Cardiac septum (tissue), 1 donor: ENCODE data around the gene PGGHG. TPM values are rescaled to one million over a fixed set of nuclear protein-coding genes. Genes with fewer than 3 reads are reported as not detected.
"Not testable (repeated sequence)": the region's sequence is repeated elsewhere in the genome, so short reads cannot be mapped to it uniquely, and the experiment has no call there.

Experiments used
- DNase-seq: peaks from one replicate; pipeline ENCODE4 v3.0.0-alpha.2; 2020; ENCODE audit warnings: low spot score
- intact Hi-C: fragments of 100-400 bp; cut with DNase I; formaldehyde crosslinking; loops from one replicate; pipeline ENCODE4 v1.14.0; 2022
- total RNA-seq: library from RNA; stranded (reverse); fragmentation: NEBNext Ultra II Directional; extraction: Animal tissue kit (Norgen Biotek cat#: 25700); gene quantifications from one replicate; pipeline ENCODE4 v1.2.1, GENCODE V29; 2021
- donor health status: DM: no; HTN: no; CAD: no.

Gene PGGHG
- total RNA-seq, 1 donor from 2014 or later, result 11.0 TPM

DNA sequence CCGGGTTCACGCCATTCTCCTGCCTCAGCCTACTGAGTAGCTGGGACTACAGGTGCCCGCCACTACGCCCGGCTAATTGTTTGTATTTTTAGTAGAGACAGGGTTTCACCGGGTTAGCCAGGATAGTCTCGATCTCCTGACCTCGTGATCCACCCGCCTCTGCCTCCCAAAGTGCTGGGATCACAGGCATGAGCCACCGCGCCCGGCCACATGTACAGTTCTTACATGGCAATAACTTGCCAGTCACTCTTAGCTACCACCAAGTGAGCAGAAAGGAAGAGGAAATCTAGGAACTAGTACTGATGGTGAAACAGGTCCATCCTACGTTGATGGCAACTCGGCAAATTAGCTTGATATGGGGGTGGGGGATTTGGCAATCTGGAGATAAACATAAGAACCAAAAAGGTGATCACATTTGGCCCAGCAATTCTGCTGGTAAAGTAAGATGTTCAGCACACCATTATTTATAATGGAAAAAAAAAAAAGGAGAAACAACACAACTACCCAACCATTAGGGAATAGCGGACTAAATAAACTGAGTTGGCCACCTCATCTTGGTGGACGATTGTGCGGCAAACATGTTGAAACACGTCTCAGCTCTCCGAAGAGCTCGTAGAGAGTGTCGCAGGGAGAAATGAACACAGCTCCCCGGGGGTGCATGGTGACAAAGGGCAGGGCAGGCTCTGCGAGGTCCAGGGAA lies 5.4 kb upstream of the PGGHG start:
- DNase-seq, result no peak
- intact Hi-C loops, result no loop called here

- intact Hi-C loops, result no loop called here
- no peak for DNase-seq
Measured at GRCh38 chr11:284105-285020, 4.6 kb upstream of the PGGHG start.

DNA sequence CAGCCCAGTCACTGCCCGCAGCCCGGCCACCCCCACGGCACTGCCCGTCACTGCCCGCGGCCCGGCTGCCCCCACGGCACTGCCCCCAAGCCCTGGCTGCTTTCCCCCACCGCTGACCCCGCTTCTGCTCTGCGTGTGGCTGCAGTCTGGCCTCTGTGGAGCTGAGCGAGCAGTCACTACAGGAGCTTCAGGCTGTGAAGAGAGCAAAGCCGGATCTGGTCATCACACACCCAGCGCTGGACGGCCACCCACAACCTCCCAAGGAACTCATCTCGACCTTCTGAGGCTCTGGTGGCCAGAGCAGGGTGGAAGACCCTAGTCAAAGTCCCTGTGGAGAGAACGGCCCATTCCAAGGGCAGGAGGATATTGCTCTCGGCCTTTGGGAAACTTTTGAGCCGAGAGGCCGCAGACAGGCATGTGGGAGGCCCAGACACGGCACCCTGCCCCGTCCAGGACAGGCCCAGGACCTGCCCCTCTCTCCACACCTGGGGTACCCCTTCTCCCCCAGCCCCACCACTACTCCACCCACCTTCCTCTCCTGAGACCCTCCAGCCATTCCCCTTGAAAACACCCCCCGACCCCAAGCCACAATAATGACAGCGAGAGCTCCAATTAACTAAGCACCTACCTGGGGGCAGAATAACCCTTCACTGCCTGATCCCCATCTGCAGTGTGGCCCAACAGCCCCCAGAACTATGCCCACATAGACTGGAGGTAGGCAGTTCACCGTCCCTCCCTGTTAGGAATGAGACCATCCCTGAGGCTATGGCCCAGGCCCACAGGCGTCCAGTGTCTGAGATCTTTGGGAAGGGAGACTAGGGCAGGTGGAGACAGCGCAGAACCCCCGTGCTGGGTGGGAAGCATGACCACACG lies 3.7 kb upstream of the PGGHG start:
- DNase-seq, result no peak
- intact Hi-C loops, result no loop called here

DNA sequence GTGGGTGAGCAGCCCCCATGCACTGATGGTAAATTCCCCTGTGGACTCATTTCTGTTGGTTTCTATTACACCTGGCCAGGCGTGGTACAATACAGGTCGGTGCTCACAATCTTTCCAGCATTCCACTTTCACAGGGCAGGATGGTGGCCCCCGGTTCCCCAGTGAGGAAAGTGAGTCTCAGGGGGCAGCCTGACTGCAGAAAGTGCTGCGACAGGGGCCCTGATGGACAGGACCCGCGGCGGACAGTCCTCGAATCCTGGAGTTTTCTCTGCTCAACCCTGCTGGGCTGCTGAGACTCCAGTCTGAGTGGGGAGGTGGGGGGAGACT lies 3.1 kb upstream of the PGGHG start:
- DNase-seq, result no peak
- intact Hi-C loops, result no loop called here

DNA sequence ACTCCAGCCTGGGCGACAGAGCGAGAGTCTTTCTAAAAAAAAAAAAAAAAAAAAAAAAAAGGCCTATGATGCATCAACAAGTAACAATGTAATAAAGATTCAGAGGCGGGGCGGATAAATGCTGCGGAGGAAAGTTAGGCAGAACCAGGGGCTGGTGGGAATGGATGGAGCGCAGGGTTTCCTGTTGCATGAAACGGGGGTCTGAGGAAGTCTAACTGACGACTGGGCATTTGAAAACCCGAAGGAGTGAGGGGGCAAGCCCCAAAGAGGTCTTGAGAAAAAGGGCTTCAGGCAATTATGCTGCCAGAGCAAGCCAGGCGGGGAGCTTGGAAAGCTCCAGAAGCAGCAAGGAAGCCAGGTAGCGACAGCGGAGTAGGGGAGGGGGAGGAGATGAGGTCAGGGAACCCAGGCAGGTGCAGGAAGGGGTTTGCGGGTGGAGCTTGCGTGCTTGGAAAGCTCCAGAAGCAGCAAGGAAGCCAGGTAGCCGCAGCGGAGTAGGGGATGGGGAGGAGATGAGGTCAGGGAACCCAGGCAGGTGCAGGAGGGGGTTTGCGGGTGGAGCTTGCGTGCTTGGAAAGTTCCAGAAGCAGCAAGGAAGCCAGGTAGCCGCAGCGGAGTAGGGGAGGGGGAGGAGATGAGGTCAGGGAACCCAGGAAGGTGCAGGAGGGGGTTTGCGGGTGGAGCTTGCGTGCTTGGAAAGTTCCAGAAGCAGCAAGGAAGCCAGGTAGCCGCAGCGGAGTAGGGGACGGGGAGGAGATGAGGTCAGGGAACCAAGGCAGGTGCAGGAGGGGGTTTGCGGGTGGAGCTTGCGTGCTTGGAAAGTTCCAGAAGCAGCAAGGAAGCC lies 1.7 kb upstream of the PGGHG start:
- DNase-seq, intact Hi-C loops: not testable (repeated sequence)

- intact Hi-C loops, result no loop called here
- peak; percentile 77 for DNase-seq
Measured at GRCh38 chr11:287821-288477, 977 bp upstream of the PGGHG start.

- intact Hi-C loops, result no loop called here
- no peak for DNase-seq
Measured at GRCh38 chr11:289398-289711, 429 bp downstream of the PGGHG start.

DNA sequence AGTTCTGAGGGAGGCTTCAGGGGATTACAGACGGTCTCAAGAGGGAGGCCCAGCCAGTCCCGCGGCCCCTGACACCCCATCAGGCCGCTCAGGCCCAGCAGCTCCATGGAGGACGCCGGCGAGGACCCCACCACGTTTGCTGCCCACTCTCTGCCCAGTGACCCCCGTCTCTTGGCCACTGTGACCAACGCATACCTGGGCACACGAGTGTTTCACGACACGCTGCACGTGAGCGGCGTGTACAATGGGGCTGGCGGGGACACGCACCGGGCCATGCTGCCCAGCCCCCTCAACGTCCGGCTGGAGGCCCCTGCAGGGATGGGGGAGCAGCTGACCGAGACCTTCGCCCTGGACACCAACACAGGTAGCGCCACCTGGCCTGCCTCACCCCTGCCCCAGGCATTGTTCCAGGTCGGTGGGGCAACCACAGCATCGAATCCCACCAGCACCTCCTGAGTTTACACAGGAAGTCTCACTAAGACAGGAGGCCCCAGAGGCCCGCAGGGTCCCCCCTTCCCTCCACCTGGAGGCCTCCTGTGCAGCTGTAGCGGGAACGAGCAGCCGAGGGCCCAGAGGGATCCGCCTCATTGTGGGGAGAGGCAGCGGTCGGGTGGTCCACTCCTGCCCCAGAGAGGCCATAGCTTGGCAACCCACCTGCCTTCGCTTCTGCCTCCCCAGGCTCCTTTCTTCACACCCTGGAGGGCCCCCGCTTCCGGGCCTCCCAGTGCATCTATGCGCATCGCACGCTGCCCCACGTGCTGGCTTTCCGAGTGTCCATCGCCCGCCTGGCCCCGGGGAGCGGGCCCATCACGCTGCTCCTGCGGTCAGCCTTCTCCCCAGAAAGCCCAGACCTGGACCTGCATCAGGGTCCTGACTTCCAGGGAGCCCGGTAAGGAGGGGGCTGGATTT lies 1.0 kb downstream of the PGGHG start:
- intact Hi-C loops, result no loop called here
- peak; percentile 59 for DNase-seq

DNA sequence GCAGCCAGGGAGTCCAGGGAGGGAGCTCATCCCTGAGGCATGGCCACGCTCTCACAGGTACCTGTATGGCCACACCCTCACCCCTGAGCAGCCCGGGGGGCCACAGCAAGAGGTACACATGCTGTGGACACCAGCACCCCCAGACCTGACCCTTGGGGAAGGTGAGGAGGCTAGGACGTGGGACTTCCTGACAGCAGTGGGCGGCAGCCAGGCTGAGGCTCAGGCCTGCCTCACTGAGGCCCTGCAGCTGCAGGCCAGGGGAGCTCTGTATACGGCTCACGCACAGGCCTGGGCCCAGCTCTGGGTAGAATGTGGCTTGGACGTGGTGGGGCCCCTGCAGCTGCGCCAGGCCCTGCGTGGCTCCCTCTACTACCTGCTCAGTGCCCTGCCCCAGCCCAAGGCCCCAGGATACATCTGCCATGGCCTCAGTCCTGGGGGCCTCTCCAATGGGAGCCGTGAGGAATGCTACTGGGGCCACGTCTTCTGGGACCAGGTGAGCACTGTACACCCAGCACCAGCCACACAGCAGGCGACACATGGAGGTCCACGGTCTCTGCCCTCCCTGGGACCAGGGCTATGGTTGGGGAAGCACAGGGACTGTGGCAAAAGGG lies 1.8 kb downstream of the PGGHG start:
- peak; percentile 68 for DNase-seq
- intact Hi-C loops, result no loop called here

DNA sequence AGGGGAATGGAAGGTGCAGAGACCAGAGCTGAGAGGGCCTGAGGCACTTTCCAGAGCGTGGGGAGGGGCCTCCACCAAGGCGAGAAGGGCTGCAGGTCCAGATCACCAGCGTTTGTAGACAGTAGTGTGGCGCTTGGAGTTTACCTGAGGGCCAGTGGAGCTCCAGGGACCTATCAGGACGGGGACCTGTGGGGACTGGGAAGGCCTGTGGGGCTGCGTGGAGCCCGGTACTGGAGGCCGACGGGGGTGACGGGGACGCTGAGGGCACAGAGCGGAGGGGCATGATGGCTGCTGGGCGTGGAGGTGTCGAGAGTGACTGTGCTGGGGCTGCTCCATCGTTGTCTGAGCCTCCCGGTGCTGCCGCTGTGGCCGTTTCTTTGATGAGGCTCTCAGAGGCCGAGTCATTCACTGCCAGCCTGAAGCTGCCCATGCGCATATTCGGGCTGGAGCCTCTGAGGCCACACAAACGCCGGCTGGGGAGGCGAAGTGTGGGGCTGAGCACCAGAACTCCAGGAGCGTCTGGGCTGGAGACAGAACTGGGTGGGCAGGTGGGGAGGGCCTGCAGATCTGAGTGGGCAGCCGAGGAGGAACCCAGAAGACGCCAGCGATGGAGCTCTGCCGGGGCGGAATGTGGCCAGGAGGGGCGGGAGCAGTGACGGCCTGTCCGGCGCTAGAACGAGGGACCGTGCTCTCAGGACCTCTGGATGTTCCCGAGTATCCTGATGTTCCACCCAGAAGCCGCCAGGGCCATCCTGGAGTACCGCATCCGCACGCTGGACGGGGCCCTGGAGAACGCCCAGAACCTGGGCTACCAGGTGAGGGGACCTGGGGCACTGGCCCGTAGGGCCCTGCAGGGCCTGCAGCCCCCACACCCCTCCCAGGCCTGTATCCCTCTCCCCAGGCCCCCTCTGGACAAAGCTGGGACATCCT lies 2.6 kb downstream of the PGGHG start:
- intact Hi-C loops, result no loop called here
- peak; percentile 53 for DNase-seq

DNA sequence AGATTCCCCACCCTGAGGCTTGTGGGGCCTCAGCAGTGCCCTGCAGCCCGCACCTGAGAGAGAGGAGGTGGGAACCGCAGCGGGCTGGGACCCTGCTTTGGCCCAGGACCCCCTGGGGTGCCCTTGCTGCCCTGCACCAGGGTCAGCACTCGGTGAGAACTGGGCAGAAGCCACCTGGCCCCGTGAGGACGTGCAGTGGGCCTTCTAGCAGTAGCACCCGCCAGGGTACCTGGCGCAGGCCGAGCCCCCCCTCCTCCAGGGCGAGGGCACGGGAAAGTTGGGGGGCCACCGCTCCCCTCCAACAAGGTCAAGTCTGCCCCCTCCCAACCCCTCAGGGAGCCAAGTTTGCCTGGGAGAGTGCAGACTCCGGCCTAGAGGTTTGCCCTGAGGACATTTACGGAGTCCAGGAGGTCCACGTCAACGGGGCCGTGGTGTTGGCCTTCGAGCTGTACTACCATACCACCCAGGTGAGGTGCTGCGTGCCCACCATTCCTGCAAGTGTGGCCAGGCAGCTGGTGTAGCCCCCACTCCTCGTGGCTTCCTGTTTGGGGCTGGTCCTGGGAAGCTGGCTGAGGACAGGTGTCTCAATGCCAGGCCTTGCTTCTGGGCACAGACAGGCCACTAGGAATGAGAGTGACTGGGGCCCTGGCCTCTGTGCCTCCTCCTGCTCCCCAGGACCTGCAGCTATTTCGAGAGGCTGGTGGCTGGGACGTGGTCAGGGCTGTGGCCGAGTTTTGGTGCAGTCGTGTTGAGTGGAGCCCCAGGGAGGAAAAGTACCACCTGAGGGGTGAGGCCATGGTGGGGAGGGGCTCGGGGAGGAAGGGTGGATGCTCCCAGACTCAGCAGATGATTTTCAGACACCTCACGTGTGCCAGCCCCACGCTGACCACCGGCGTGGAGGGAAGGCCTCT lies 3.5 kb downstream of the PGGHG start:
- peak; percentile 73 for DNase-seq
- intact Hi-C loops, result no loop called here

DNA sequence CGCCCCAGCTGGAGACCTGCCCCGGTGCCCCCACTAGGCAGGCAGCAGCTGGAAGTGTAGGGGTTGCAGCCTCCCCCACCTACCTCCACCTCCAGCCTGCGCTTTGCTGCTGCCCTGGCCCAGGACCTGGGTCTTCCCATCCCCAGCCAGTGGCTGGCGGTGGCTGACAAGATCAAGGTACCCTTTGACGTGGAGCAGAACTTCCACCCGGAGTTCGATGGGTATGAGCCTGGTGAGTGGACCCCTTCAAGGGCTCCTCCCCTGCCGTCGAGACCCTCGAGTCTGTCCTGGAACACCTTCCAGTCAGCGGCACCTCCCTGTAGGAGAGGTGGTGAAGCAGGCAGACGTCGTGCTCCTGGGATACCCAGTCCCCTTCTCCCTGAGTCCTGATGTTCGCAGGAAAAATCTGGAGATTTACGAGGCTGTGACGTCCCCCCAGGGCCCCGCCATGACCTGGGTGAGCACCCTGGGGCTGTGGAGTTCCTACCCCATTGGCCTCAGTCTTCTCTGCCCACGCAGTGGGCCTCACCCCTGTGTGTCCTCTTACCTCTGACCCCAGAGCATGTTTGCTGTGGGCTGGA lies 4.4 kb downstream of the PGGHG start:
- intact Hi-C loops, result no loop called here
- peak; percentile 72 for DNase-seq

- DNase-seq, result peak; percentile 60
- intact Hi-C loops, result no loop called here
Measured at GRCh38 chr11:293852-294661, 5.1 kb downstream of the PGGHG start.

DNA sequence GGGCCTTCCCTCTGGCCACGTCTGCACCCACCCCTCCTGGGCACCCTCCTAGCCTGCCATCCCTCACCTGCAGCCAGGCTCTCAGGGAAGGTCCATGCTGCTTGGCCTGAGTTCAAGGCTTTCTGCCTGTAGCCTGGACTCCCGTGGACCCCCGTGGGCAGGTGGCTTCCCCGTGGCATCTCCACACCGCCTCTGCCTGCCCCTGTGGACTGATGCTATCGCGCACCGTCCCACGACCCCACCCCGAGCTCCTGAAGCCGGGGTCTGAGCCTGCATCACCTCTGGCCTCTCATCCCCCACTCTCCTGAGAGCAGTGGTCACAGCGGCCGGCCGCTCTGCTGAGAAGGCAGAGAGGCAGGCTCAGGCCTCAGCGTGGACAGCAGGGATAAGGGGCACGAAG lies 5.9 kb downstream of the PGGHG start:
- intact Hi-C loops, result no loop called here

More for the DNA sequence above, 5.9 kb downstream of the PGGHG start:
- peak; percentile 73 for DNase-seq
